ENCODE results near the gene ASB13.
A peak's percentile ranks its signal among the peaks of the same experiment; 100 is the strongest.
"Not testable (repeated sequence)": the region's sequence is repeated elsewhere in the genome, so short reads cannot be mapped to it uniquely, and the experiment has no call there.

The ASB13 gene

GRCh38 chr10:5623081-5623748 lies 43.2 kb downstream of the ASB13 start:
- DNase-seq, result peak; percentile 25 to 81 (median 67)

GRCh38 chr10:5622186-5622960 lies 44.0 kb downstream of the ASB13 start:
- no peak for DNase-seq

- not testable (repeated sequence) for DNase-seq
Measured at GRCh38 chr10:5621371-5621770, 45.0 kb downstream of the ASB13 start.

GRCh38 chr10:5620966-5621365 lies 45.4 kb downstream of the ASB13 start:
- no peak for DNase-seq

GRCh38 chr10:5620223-5620721 lies 46.1 kb downstream of the ASB13 start:
- DNase-seq, result no peak

- DNase-seq, result no peak
Measured at GRCh38 chr10:5619362-5620211, 46.8 kb downstream of the ASB13 start.

- DNase-seq, result no peak
Measured at GRCh38 chr10:5618829-5619228, 47.6 kb downstream of the ASB13 start.

GRCh38 chr10:5618042-5618441 lies 48.4 kb downstream of the ASB13 start:
- no peak for DNase-seq

GRCh38 chr10:5617521-5617920 lies 48.9 kb downstream of the ASB13 start:
- DNase-seq, result no peak

GRCh38 chr10:5616836-5617235 lies 49.6 kb downstream of the ASB13 start:
- DNase-seq, result no peak

GRCh38 chr10:5616046-5616445 lies 50.3 kb downstream of the ASB13 start:
- no peak for DNase-seq

GRCh38 chr10:5615316-5615715 lies 51.1 kb downstream of the ASB13 start:
- DNase-seq, result no peak

GRCh38 chr10:5614155-5614721 lies 52.2 kb downstream of the ASB13 start:
- no peak for DNase-seq

GRCh38 chr10:5613481-5614154 lies 52.8 kb downstream of the ASB13 start:
- DNase-seq, result no peak

- DNase-seq, result no peak
Measured at GRCh38 chr10:5611899-5612680, 54.3 kb downstream of the ASB13 start.

- DNase-seq, result no peak
Measured at GRCh38 chr10:5609952-5610616, 56.3 kb downstream of the ASB13 start.

GRCh38 chr10:5608608-5609220 lies 57.7 kb downstream of the ASB13 start:
- DNase-seq, result no peak

GRCh38 chr10:5607594-5607993 lies 58.8 kb downstream of the ASB13 start:
- DNase-seq, result no peak

GRCh38 chr10:5606864-5607263 lies 59.5 kb downstream of the ASB13 start:
- no peak for DNase-seq

- no peak for DNase-seq
Measured at GRCh38 chr10:5606321-5606720, 60.1 kb downstream of the ASB13 start.

Data from T-helper 2 cell (primary cell).